MM.1S (cell line): Measurements from ENCODE around the gene UBE2M.

ENCODE experiments used
- EZH2 ChIP-seq: fragments of 300-600 bp; sonication (generic); optimal IDR thresholded peaks from 2 replicates; pipeline ENCODE3; 2017; ENCODE audit warnings: low read depth, mild to moderate bottlenecking, antibody characterized with exemption, low read length, mixed read lengths
- TF ChIP-seq, protein P1 (sequence below): fragments of 300-600 bp; sonication (generic); IDR thresholded peaks from 2 replicates; pipeline ENCODE4 v1.5.1; 2016; ENCODE audit warnings: antibody characterized with exemption, low read length, mixed read lengths

DNA sequence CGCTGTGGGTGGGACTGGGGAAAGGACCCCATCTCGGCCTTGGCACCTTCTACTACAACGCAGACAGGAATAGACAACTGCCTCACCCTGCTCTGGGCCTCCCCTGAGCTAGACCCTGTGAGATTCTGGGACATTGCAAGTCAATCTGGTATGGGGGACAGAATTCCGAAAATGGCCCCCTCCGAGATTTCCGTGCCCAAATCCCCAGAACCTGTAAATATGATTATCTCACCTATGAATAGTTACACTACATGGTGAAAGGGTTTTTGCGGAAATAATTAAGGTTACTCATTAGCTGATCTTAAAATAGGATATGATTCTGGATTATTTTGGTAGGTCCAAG lies 38.2 kb downstream of the UBE2M start:
- TF ChIP-seq EZH2, result no peak
- TF ChIP-seq, protein P1, sequence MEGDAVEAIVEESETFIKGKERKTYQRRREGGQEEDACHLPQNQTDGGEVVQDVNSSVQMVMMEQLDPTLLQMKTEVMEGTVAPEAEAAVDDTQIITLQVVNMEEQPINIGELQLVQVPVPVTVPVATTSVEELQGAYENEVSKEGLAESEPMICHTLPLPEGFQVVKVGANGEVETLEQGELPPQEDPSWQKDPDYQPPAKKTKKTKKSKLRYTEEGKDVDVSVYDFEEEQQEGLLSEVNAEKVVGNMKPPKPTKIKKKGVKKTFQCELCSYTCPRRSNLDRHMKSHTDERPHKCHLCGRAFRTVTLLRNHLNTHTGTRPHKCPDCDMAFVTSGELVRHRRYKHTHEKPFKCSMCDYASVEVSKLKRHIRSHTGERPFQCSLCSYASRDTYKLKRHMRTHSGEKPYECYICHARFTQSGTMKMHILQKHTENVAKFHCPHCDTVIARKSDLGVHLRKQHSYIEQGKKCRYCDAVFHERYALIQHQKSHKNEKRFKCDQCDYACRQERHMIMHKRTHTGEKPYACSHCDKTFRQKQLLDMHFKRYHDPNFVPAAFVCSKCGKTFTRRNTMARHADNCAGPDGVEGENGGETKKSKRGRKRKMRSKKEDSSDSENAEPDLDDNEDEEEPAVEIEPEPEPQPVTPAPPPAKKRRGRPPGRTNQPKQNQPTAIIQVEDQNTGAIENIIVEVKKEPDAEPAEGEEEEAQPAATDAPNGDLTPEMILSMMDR, result no peak
